Erythroblast (primary cell): Measurements from ENCODE around the gene ATP2B1.

Experiments used
- GATA1 ChIP-seq: IDR thresholded peaks from 2 replicates; pipeline ENCODE4 v1.6.1; 2011; ENCODE audit warnings: low read depth, mild to moderate bottlenecking, control low read depth, low read length, moderate library complexity
- POLR2A ChIP-seq: IDR thresholded peaks from 2 replicates; pipeline ENCODE4 v1.6.1; 2011; ENCODE audit warnings: mild to moderate bottlenecking, low read length

GRCh38 chr12:89657066-89657465 is 51.6 kb downstream of the ATP2B1 start:
- no peak for TF ChIP-seq POLR2A
- TF ChIP-seq GATA1, result no peak
